SK-N-SH (cell line): Measurements from ENCODE around the gene DCAF10. TPM values are rescaled to one million over a fixed set of nuclear protein-coding genes. Genes with fewer than 3 reads are reported as not detected.

ENCODE experiments used
- CTCF ChIA-PET: fragments of 300-600, 350-600 bp; formaldehyde crosslinking; extraction: SDS; loops from one replicate; lab custom pipeline; 2021; lab: Yijun Ruan, JAX
- POLR2A ChIA-PET: fragments of 350-600 bp; sonication (Branson Sonifier 250); formaldehyde crosslinking; extraction: SDS; loops from one replicate; lab custom pipeline; 2020; ENCODE audit warnings: antibody characterized with exemption, inconsistent platforms; lab: Yijun Ruan, JAX
- DNase-seq: peaks from one replicate; pipeline ENCODE4 v3.0.0; 2012
- H2AFZ ChIP-seq: fragments of 200-600 bp; sonication (generic); 2 replicates; pipeline ENCODE4 v1.8.1; 2016; ENCODE audit warnings: antibody characterized with exemption, mild to moderate bottlenecking, low read depth
- H3F3A ChIP-seq: fragments of 200-600 bp; sonication (generic); replicated peaks from 2 replicates; pipeline ENCODE3; 2016; ENCODE audit warnings: antibody characterized with exemption, mild to moderate bottlenecking; ENCODE audit not compliant: insufficient read depth
- H3K27ac ChIP-seq, 2 experiments: fragments of 200-500 bp in 1 of 2; fragments of 200-600 bp in 1 of 2; sonication (Bioruptor generic) in 1 of 2; sonication (generic), shearing (Covaris generic) in 1 of 2; 2 replicates each; pipeline versions ENCODE4 v1.5.1 to v1.6.1; 2014 to 2016; ENCODE audit warnings: low read depth in 2 of 2, inconsistent platforms in 1 of 2, low read length in 1 of 2, mild to moderate bottlenecking in 1 of 2, mixed read lengths in 1 of 2
- H3K27me3 ChIP-seq: fragments of 200-600 bp; sonication (generic), shearing (Covaris generic); 2 replicates; pipeline ENCODE4 v1.6.1; 2016; ENCODE audit warnings: mixed run types; ENCODE audit not compliant: insufficient read depth
- H3K36me3 ChIP-seq, 2 experiments: fragments of 200-500 bp in 1 of 2; fragments of 200-600 bp in 1 of 2; sonication (Bioruptor generic) in 1 of 2; sonication (generic) in 1 of 2; replicated peaks in 1 of 2; 2 replicates each; pipeline versions ENCODE3 to v1.5.1; 2014 to 2016; ENCODE audit warnings: low read length in 1 of 2, mild to moderate bottlenecking in 1 of 2; ENCODE audit not compliant: insufficient read depth in 2 of 2, control insufficient read depth in 1 of 2
- H3K4me1 ChIP-seq, 2 experiments: fragments of 200-500 bp in 1 of 2; fragments of 200-600 bp in 1 of 2; sonication (Bioruptor generic) in 1 of 2; sonication (generic), shearing (Covaris generic) in 1 of 2; 2 replicates each; pipeline versions ENCODE4 v1.5.1 to v1.6.1; 2014 to 2016; ENCODE audit warnings: low read depth in 1 of 2, low read length in 1 of 2, mixed run types in 1 of 2; ENCODE audit not compliant: insufficient read depth in 2 of 2, control insufficient read depth in 1 of 2
- H3K4me2 ChIP-seq: fragments of 200-600 bp; sonication (generic), shearing (Covaris generic); 2 replicates; pipeline ENCODE4 v1.6.1; 2017; ENCODE audit warnings: mixed run types
- H3K4me3 ChIP-seq, 2 experiments: fragments of 200-500 bp in 1 of 2; fragments of 200-600 bp in 1 of 2; sonication (Bioruptor generic) in 1 of 2; sonication (generic), shearing (Covaris generic) in 1 of 2; 2 replicates each; pipeline versions ENCODE4 v1.5.1 to v1.8.1; 2014 to 2016; ENCODE audit warnings: low read depth in 2 of 2, inconsistent platforms in 1 of 2, low read length in 1 of 2, mild to moderate bottlenecking in 1 of 2, mixed read lengths in 1 of 2, moderate library complexity in 1 of 2
- H3K79me2 ChIP-seq: fragments of 200-600 bp; sonication (generic); 2 replicates; pipeline ENCODE4 v1.8.1; 2017; ENCODE audit warnings: mild to moderate bottlenecking; ENCODE audit not compliant: insufficient read depth
- H3K9ac ChIP-seq: fragments of 200-600 bp; sonication (generic); 2 replicates; pipeline ENCODE4 v1.6.1; 2017; ENCODE audit warnings: mixed run types
- H3K9me2 ChIP-seq: fragments of 200-600 bp; sonication (generic); 2 replicates; pipeline ENCODE4 v1.6.1; 2017; ENCODE audit warnings: mixed run types
- H3K9me3 ChIP-seq: fragments of 200-600 bp; sonication (generic); 2 replicates; pipeline ENCODE4 v1.6.1; 2017; ENCODE audit warnings: mixed run types, mild to moderate bottlenecking, moderate library complexity
- H4K20me1 ChIP-seq: fragments of 200-600 bp; sonication (generic); 2 replicates; pipeline ENCODE4 v1.6.1; 2017; ENCODE audit warnings: mild to moderate bottlenecking, mixed run types; ENCODE audit not compliant: insufficient read depth
- EZH2phosphoT487 ChIP-seq: fragments of 200-600 bp; sonication (generic); IDR thresholded peaks from 2 replicates; pipeline ENCODE4 v1.6.1; 2017; ENCODE audit warnings: low read depth, mixed run types, mild to moderate bottlenecking, antibody characterized with exemption, moderate library complexity, borderline replicate concordance
- FOSL2 ChIP-seq: IDR thresholded peaks from 2 replicates; pipeline ENCODE4 v1.4.0; 2012; ENCODE audit warnings: low read depth, mild to moderate bottlenecking, moderate library complexity, borderline replicate concordance
- FOXJ3 ChIP-seq: sonication (generic); formaldehyde crosslinking; IDR thresholded peaks from 2 replicates; pipeline ENCODE4 v1.5.1; 2020; ENCODE audit warnings: mild to moderate bottlenecking, missing genetic modification reagents
- FOXM1 ChIP-seq: IDR thresholded peaks from 2 replicates; pipeline ENCODE4 v1.4.0; 2012; ENCODE audit warnings: low read depth, mild to moderate bottlenecking
- JUND ChIP-seq: IDR thresholded peaks from 2 replicates; pipeline ENCODE4 v1.4.0; 2012
- MAX ChIP-seq: IDR thresholded peaks from 2 replicates; pipeline ENCODE4 v1.4.0; 2012; ENCODE audit warnings: low read depth
- NFIC ChIP-seq: IDR thresholded peaks from 2 replicates; pipeline ENCODE4 v1.4.0; 2012; ENCODE audit warnings: borderline replicate concordance
- NRF1 ChIP-seq: IDR thresholded peaks from 2 replicates; pipeline ENCODE4 v1.6.1; 2012; ENCODE audit warnings: low read depth, mild to moderate bottlenecking, low read length
- RAD21 ChIP-seq: IDR thresholded peaks from 2 replicates; pipeline ENCODE4 v1.6.1; 2012; ENCODE audit warnings: mild to moderate bottlenecking, low read length
- RFX5 ChIP-seq: IDR thresholded peaks from 2 replicates; pipeline ENCODE4 v1.6.1; 2012; ENCODE audit warnings: mild to moderate bottlenecking, improper control_type of control experiment, low read length
- SIN3A ChIP-seq: IDR thresholded peaks from 2 replicates; pipeline ENCODE4 v1.6.1; 2012; ENCODE audit warnings: low read depth, mild to moderate bottlenecking, low read length, moderate library complexity, borderline replicate concordance
- SMC3 ChIP-seq: IDR thresholded peaks from 2 replicates; pipeline ENCODE4 v1.6.1; 2012; ENCODE audit warnings: low read depth, low read length, improper control_type of control experiment
- TAF1 ChIP-seq: IDR thresholded peaks from 2 replicates; pipeline ENCODE4 v1.6.1; 2012; ENCODE audit warnings: low read depth, mild to moderate bottlenecking, low read length, moderate library complexity, borderline replicate concordance
- TCF12 ChIP-seq: IDR thresholded peaks from 2 replicates; pipeline ENCODE4 v1.4.0; 2012
- YY1 ChIP-seq: IDR thresholded peaks from 2 replicates; pipeline ENCODE4 v1.4.0; 2012; ENCODE audit warnings: low read depth, mild to moderate bottlenecking
- WGBS: methylation state at CpG from one replicate; pipeline ENCODE4 v1.1.6; 2017; ENCODE audit warnings: low lambda C conversion rate; 5-methylcytosine and 5-hydroxymethylcytosine counted together
- polyA plus RNA-seq, 3 experiments: library from polyadenylated mRNA; depleted of rRNA; stranded (reverse); fragments of >200 nt; gene quantifications; 2 replicates each; pipeline ENCODE4 v1.2.3, GENCODE V29; 2012
- TF ChIP-seq, protein P1 (sequence below): fragments of 150-350 bp; IDR thresholded peaks from 2 replicates; pipeline ENCODE4 v1.6.1; 2016; ENCODE audit warnings: mild to moderate bottlenecking, low read depth, low read length
- TF ChIP-seq, protein P2 (sequence below): fragments of 200-600 bp; sonication (generic); IDR thresholded peaks from 2 replicates; pipeline ENCODE4 v1.6.1; 2017; ENCODE audit warnings: antibody characterized with exemption, mild to moderate bottlenecking, moderate library complexity

DCAF10 gene
- polyA plus RNA-seq, 1 of the 3 experiments (the other 2 are of a cell fraction) = 11.8 TPM

DNA sequence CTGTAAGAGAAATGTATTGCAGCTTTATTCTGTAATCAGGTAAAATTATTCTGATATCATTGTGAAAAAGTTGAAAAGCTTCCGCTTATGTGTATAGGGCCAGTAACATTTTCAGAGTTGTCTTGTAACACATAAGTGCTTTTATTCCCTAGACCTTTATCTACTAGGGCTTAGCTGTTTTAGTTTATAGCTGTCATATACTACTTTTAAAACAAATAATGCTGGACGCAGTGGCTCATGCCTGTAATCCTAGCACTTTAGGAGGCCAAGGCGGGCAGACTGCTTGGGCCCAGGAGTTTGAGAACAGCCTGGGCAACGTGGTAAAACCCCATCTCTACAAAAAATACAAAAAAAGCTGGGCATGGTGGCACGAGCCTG, 70.2 kb downstream of the DCAF10 start:
- no peak overlapping the region for H2AFZ ChIP-seq
- ChIA-PET CTCF (interaction anchor here (1.0 kb wide), 1 partner anchor 10 kb away, joined by 3 read pairs; no protein-coding TSS in a partner anchor), POLR2A (interaction anchor here (1.0 kb wide), 1 partner anchor 86 kb away, joined by 3 read pairs; the partner anchor contains the start of gene EXOSC3)
- no peaks in the 10 kb centered on the region for H3K9me2 ChIP-seq
- no peak overlapping the region for H3K9ac ChIP-seq
- no peak for DNase-seq
- H3K36me3 ChIP-seq = peaks cover 17 to 28% of the 10 kb centered on the region in 2 experiments
- H3F3A ChIP-seq = peaks cover 4% of the 10 kb centered on the region
- 96% methylated on average over 5 of the region's 5 CpGs for WGBS
- no peak overlapping the region for H3K4me3 ChIP-seq
- no peaks in the 10 kb centered on the region for H3K4me1 ChIP-seq
- no peak overlapping the region for H3K27ac ChIP-seq
- no peaks in the 10 kb centered on the region for H3K79me2 ChIP-seq
- H4K20me1 ChIP-seq = no peaks in the 10 kb centered on the region
- no peaks in the 10 kb centered on the region for H3K9me3 ChIP-seq
- no peak overlapping the region for H3K4me2 ChIP-seq
- no peaks in the 10 kb centered on the region for H3K27me3 ChIP-seq
- TF ChIP-seq RAD21 (no peak), FOSL2 (no peak), MAX (no peak)
- TF ChIP-seq, protein P1, sequence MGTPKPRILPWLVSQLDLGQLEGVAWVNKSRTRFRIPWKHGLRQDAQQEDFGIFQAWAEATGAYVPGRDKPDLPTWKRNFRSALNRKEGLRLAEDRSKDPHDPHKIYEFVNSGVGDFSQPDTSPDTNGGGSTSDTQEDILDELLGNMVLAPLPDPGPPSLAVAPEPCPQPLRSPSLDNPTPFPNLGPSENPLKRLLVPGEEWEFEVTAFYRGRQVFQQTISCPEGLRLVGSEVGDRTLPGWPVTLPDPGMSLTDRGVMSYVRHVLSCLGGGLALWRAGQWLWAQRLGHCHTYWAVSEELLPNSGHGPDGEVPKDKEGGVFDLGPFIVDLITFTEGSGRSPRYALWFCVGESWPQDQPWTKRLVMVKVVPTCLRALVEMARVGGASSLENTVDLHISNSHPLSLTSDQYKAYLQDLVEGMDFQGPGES = no peak

- Histone ChIP-seq H2AFZ (no peak overlapping the region), H3K4me2 (no peak overlapping the region), H3K9me3 (no peaks in the 10 kb centered on the region), H3K27me3 (no peaks in the 10 kb centered on the region), H3K9me2 (no peaks in the 10 kb centered on the region), H3K27ac (no peak overlapping the region), H3K36me3 (peaks cover 7 to 17% of the 10 kb centered on the region in 2 experiments), H3F3A (no peaks in the 10 kb centered on the region), H3K4me3 (no peak overlapping the region), H3K9ac (no peak overlapping the region), H3K79me2 (no peaks in the 10 kb centered on the region), H3K4me1 (no peaks in the 10 kb centered on the region), H4K20me1 (no peaks in the 10 kb centered on the region)
- ChIA-PET POLR2A (no interaction called here), CTCF (interaction anchor here (0.6 to 0.9 kb wide), 2 partner anchors 14 to 543 kb away, joined by 3 read pairs; no protein-coding TSS in a partner anchor)
- no peak for TF ChIP-seq SIN3A
- no peak for TF ChIP-seq SMC3
- TF ChIP-seq RAD21 = no peak
- TF ChIP-seq TCF12 = no peak
- no peak for TF ChIP-seq FOXM1
- TF ChIP-seq, protein P2, sequence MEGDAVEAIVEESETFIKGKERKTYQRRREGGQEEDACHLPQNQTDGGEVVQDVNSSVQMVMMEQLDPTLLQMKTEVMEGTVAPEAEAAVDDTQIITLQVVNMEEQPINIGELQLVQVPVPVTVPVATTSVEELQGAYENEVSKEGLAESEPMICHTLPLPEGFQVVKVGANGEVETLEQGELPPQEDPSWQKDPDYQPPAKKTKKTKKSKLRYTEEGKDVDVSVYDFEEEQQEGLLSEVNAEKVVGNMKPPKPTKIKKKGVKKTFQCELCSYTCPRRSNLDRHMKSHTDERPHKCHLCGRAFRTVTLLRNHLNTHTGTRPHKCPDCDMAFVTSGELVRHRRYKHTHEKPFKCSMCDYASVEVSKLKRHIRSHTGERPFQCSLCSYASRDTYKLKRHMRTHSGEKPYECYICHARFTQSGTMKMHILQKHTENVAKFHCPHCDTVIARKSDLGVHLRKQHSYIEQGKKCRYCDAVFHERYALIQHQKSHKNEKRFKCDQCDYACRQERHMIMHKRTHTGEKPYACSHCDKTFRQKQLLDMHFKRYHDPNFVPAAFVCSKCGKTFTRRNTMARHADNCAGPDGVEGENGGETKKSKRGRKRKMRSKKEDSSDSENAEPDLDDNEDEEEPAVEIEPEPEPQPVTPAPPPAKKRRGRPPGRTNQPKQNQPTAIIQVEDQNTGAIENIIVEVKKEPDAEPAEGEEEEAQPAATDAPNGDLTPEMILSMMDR = no peak
- TF ChIP-seq JUND = no peak
- no peak for TF ChIP-seq EZH2phosphoT487
- TF ChIP-seq MAX = no peak
- no peak for TF ChIP-seq YY1
- TF ChIP-seq FOXJ3 (CRISPR knock-in tag) = no peak
- no peak for TF ChIP-seq TAF1
- TF ChIP-seq RFX5 = no peak
- TF ChIP-seq NRF1 = no peak
- no peak for TF ChIP-seq NFIC
- TF ChIP-seq, protein P1 = no peak
- 95% methylated on average over 2 of the region's 2 CpGs for WGBS
- no peak for DNase-seq
Measured at GRCh38 chr9:37873955-37874354, 73.4 kb downstream of the DCAF10 start.
